ENCODE measurements around the gene TEKT2. TPM values are rescaled to one million over a fixed set of nuclear protein-coding genes. Genes with fewer than 3 reads are reported as not detected.

The TEKT2 gene
- total RNA-seq, 1 donor from 2014 or later: not detected

- TF ChIP-seq CTCF (IDR thresholded peaks at IDR 0.05; ENCODE audit: borderline replicate concordance): no peak
- no peak overlapping the region for H3K4me3 ChIP-seq
- no peaks in the 10 kb centered on the region for H3K27me3 ChIP-seq (ENCODE audit: low read depth)
- peaks cover 43% of the 10 kb centered on the region for H3K36me3 ChIP-seq
- H3K9me3 ChIP-seq (replicated peaks): no peaks in the 10 kb centered on the region
- DNase-seq: no peak
- peak overlapping the region; percentile 9 for H3K27ac ChIP-seq (replicated peaks)
- intact Hi-C loops (cut with micrococcal nuclease): loop anchor here (10.0 kb wide), 1 partner anchor 189 kb away; no protein-coding TSS in a partner anchor
- peaks cover 48% of the 10 kb centered on the region for H3K4me1 ChIP-seq
Observed at GRCh38 chr1:36095760-36096405, 12.0 kb downstream of the TEKT2 start.

GRCh38 chr1:36096500-36097432 is 12.9 kb downstream of the TEKT2 start:
- intact Hi-C loops (cut with micrococcal nuclease): loop anchor here (10.0 kb wide), 1 partner anchor 188 kb away; no protein-coding TSS in a partner anchor
- no peak for DNase-seq
- no peak for TF ChIP-seq CTCF (IDR thresholded peaks at IDR 0.05; ENCODE audit: borderline replicate concordance)
- Histone ChIP-seq H3K9me3 (replicated peaks) (no peaks in the 10 kb centered on the region), H3K4me1 (peaks cover 39% of the 10 kb centered on the region), H3K27me3 (ENCODE audit: low read depth) (no peaks in the 10 kb centered on the region), H3K27ac (replicated peaks) (peak overlapping the region; percentile 9), H3K36me3 (peaks cover 34% of the 10 kb centered on the region), H3K4me3 (no peak overlapping the region)

GRCh38 chr1:36097693-36098585 is 14.0 kb downstream of the TEKT2 start:
- no peak for TF ChIP-seq CTCF (IDR thresholded peaks at IDR 0.05; ENCODE audit: borderline replicate concordance)
- Histone ChIP-seq H3K4me1 (peaks cover 37% of the 10 kb centered on the region), H3K4me3 (no peak overlapping the region), H3K36me3 (peaks cover 22% of the 10 kb centered on the region), H3K9me3 (replicated peaks) (no peaks in the 10 kb centered on the region), H3K27me3 (ENCODE audit: low read depth) (no peaks in the 10 kb centered on the region), H3K27ac (replicated peaks) (no peak overlapping the region)
- intact Hi-C loops (cut with micrococcal nuclease): loop anchor here (10.0 kb wide), 1 partner anchor 187 kb away; no protein-coding TSS in a partner anchor
- DNase-seq: no peak

- TF ChIP-seq CTCF (IDR thresholded peaks at IDR 0.05; ENCODE audit: borderline replicate concordance): no peak
Observed at GRCh38 chr1:36098650-36099365, 14.9 kb downstream of the TEKT2 start.

More at GRCh38 chr1:36098650-36099365, 14.9 kb downstream of the TEKT2 start:
- H3K36me3 ChIP-seq: peaks cover 14% of the 10 kb centered on the region
- H3K4me1 ChIP-seq: peaks cover 28% of the 10 kb centered on the region
- no peak overlapping the region for H3K27ac ChIP-seq (replicated peaks)
- no peaks in the 10 kb centered on the region for H3K9me3 ChIP-seq (replicated peaks)
- intact Hi-C loops (cut with micrococcal nuclease): loop anchor here (10.0 kb wide), 1 partner anchor 186 kb away; no protein-coding TSS in a partner anchor
- DNase-seq: no peak
- no peaks in the 10 kb centered on the region for H3K27me3 ChIP-seq (ENCODE audit: low read depth)
- H3K4me3 ChIP-seq: no peak overlapping the region

All from left ventricle myocardium inferior (tissue), 1 donor.